GM23338 (cell line): ENCODE measurements around the gene COG7. TPM values are rescaled to one million over a fixed set of nuclear protein-coding genes. Genes with fewer than 3 reads are reported as not detected.

Experiments used
- ATAC-seq: fragments of 200-7000 bp; cut with Tn5 transposase; 3 replicates; pipeline ENCODE4 v1.9.1; 2020
- DNase-seq: peaks from one replicate; pipeline ENCODE4 v3.0.0-alpha.2; 2015; ENCODE audit warnings: low spot score
- H2AFZ ChIP-seq: fragments of 200-600 bp; sonication (generic); 2 replicates; pipeline ENCODE4 v1.8.0; 2016; ENCODE audit warnings: antibody characterized with exemption, mild to moderate bottlenecking, moderate library complexity
- H3F3A ChIP-seq: fragments of 200-600 bp; sonication (generic); replicated peaks from 2 replicates; pipeline ENCODE4 v1.8.0; 2017; ENCODE audit warnings: antibody characterized with exemption, mixed run types, low read depth
- H3K27ac ChIP-seq: fragments of 200-600 bp; sonication (generic); 2 replicates; pipeline ENCODE4 v1.6.1; 2016; ENCODE audit warnings: low read depth
- H3K27me3 ChIP-seq: fragments of 200-600 bp; sonication (generic); 2 replicates; pipeline ENCODE4 v1.8.0; 2016; ENCODE audit warnings: mild to moderate bottlenecking, mixed run types, moderate library complexity; ENCODE audit not compliant: insufficient read depth
- H3K36me3 ChIP-seq: fragments of 200-600 bp; sonication (generic); 2 replicates; pipeline ENCODE4 v1.8.0; 2016; ENCODE audit warnings: mild to moderate bottlenecking; ENCODE audit not compliant: insufficient read depth
- H3K4me1 ChIP-seq: fragments of 200-600 bp; sonication (generic); 2 replicates; pipeline ENCODE4 v1.8.0; 2016; ENCODE audit warnings: mild to moderate bottlenecking, moderate library complexity; ENCODE audit not compliant: insufficient read depth
- H3K4me2 ChIP-seq: fragments of 200-600 bp; sonication (generic); 2 replicates; pipeline ENCODE4 v1.7.1; 2017; ENCODE audit warnings: mixed run types
- H3K4me3 ChIP-seq: fragments of 200-600 bp; sonication (generic); 2 replicates; pipeline ENCODE4 v1.6.1; 2016; ENCODE audit warnings: mixed run types
- H3K79me2 ChIP-seq: fragments of 200-600 bp; sonication (generic); replicated peaks from 2 replicates; pipeline ENCODE4 v1.8.0; 2017; ENCODE audit warnings: mild to moderate bottlenecking; ENCODE audit not compliant: insufficient read depth
- H3K9me2 ChIP-seq: fragments of 200-600 bp; sonication (generic); 2 replicates; pipeline ENCODE4 v1.8.0; 2017; ENCODE audit not compliant: insufficient read depth
- H4K20me1 ChIP-seq: fragments of 200-600 bp; sonication (generic); replicated peaks from 2 replicates; pipeline ENCODE4 v1.8.0; 2017; ENCODE audit warnings: mild to moderate bottlenecking; ENCODE audit not compliant: insufficient read depth
- H3K27ac Mint-ChIP-seq: 2 replicates; pipeline ENCODE4 v1.8.0; 2020; ENCODE audit warnings: inconsistent platforms, mild to moderate bottlenecking, moderate library complexity, mixed read lengths
- H3K27me3 Mint-ChIP-seq: 3 replicates; pipeline ENCODE4 v1.8.0; 2022; ENCODE audit warnings: low read depth, mild to moderate bottlenecking, moderate library complexity, mixed read lengths, inconsistent platforms; ENCODE audit not compliant: insufficient read depth, poor library complexity
- H3K36me3 Mint-ChIP-seq: 3 replicates; pipeline ENCODE4 v1.8.0; 2021; ENCODE audit warnings: low read depth, mild to moderate bottlenecking, inconsistent platforms, moderate library complexity, mixed read lengths
- H3K4me1 Mint-ChIP-seq: 3 replicates; pipeline ENCODE4 v1.8.0; 2020; ENCODE audit warnings: mild to moderate bottlenecking, inconsistent platforms, mixed read lengths
- H3K4me3 Mint-ChIP-seq: 3 replicates; pipeline ENCODE4 v1.8.0; 2021; ENCODE audit warnings: moderate library complexity, mild to moderate bottlenecking, inconsistent platforms, mixed read lengths
- H3K9me3 Mint-ChIP-seq: 3 replicates; pipeline ENCODE4 v1.8.0; 2020; ENCODE audit warnings: moderate library complexity, mild to moderate bottlenecking, inconsistent platforms, mixed read lengths
- CTCF ChIP-seq, 2 experiments: fragments of 200-600 bp in 1 of 2; sonication (generic) in 1 of 2; conservative IDR thresholded peaks; 2 replicates each; pipeline versions ENCODE4 v1.5.1 to v1.6.1; 2016 to 2017; ENCODE audit warnings: antibody characterized with exemption in 2 of 2, low read depth in 2 of 2, mild to moderate bottlenecking in 2 of 2, moderate library complexity in 1 of 2
- EZH2 ChIP-seq: fragments of 200-600 bp; sonication (generic); IDR thresholded peaks from one replicate; pipeline ENCODE4 v1.8.0; 2017; ENCODE audit warnings: antibody characterized with exemption, mild to moderate bottlenecking, low read depth; ENCODE audit not compliant: unreplicated experiment
- NANOG ChIP-seq: IDR thresholded peaks from 2 replicates; pipeline ENCODE4 v1.6.1; 2016; ENCODE audit warnings: antibody characterized with exemption, borderline replicate concordance
- REST ChIP-seq: IDR thresholded peaks from one replicate; pipeline ENCODE4 v1.6.1; 2018; ENCODE audit warnings: antibody characterized with exemption; ENCODE audit not compliant: unreplicated experiment
- STAT1 ChIP-seq: IDR thresholded peaks from one replicate; pipeline ENCODE4 v1.6.1; 2016; ENCODE audit warnings: antibody characterized with exemption; ENCODE audit not compliant: unreplicated experiment
- ZNF114 ChIP-seq: fragments of 250-450 bp; sonication (Bioruptor Pico); IDR thresholded peaks from 2 replicates; pipeline ENCODE4 v1.5.0; 2020; ENCODE audit warnings: mild to moderate bottlenecking, moderate library complexity
- polyA plus RNA-seq: library from polyadenylated mRNA; unstranded; fragments of >200 nt; fragmentation: Nextera tagmentation; extraction: Ambion mirVana; gene quantifications from 2 replicates; pipeline ENCODE4 v1.2.1, GENCODE V29; 2016
- total RNA-seq: library from RNA; depleted of rRNA; stranded (reverse); fragments of >200 nt; shearing (Covaris generic); gene quantifications from 2 replicates; pipeline ENCODE4 v1.2.3, GENCODE V29; 2014

Gene COG7
- total and polyA plus RNA-seq, 2 experiments from 2014 or later: 9.2 to 20.0 TPM

DNA sequence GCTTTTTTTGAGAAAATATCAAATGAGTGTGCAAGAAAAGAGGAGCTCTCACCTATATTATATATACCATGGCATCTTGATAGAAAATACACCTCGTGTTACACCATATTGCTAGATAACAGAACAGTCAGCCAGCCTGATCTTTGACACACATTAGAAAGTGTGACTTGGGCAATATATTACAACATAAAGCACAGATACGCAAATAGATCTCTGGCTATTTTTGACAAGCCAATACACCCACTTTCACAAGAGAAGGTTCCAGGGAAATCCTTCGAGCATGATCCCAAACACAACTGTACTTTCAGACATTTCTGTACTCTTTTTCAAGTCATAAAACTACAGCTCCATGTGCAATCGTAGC lies 47.9 kb upstream of the COG7 start:
- H3K36me3 Mint-ChIP-seq: peaks cover 8% of the 10 kb centered on the region; the same call in 2 of the 3 replicates
- Histone ChIP-seq H3K4me3 (no peak overlapping the region), H3K36me3 (peaks cover 2% of the 10 kb centered on the region; the same call in 1 of the 2 replicates), H3K27ac (peak overlapping the region; percentile 50), H3K9me2 (no peaks in the 10 kb centered on the region), H3K79me2 (peaks cover 92% of the 10 kb centered on the region), H3K27me3 (no peaks in the 10 kb centered on the region), H3F3A (no peaks in the 10 kb centered on the region), H2AFZ (no peak overlapping the region), H3K4me1 (peaks cover 27% of the 10 kb centered on the region; the same call in 1 of the 2 replicates), H4K20me1 (peaks cover 86% of the 10 kb centered on the region), H3K4me2 (no peak overlapping the region)
- ATAC-seq: no peak
- TF ChIP-seq REST (no peak), NANOG (no peak), EZH2 (no peak), STAT1 (no peak)
- no peaks in the 10 kb centered on the region for H3K9me3 Mint-ChIP-seq
- H3K27me3 Mint-ChIP-seq: peaks cover 2% of the 10 kb centered on the region
- H3K27ac Mint-ChIP-seq: no peak overlapping the region
- H3K4me1 Mint-ChIP-seq: peaks cover 39% of the 10 kb centered on the region
- no peak overlapping the region for H3K4me3 Mint-ChIP-seq
- DNase-seq: no peak

DNA sequence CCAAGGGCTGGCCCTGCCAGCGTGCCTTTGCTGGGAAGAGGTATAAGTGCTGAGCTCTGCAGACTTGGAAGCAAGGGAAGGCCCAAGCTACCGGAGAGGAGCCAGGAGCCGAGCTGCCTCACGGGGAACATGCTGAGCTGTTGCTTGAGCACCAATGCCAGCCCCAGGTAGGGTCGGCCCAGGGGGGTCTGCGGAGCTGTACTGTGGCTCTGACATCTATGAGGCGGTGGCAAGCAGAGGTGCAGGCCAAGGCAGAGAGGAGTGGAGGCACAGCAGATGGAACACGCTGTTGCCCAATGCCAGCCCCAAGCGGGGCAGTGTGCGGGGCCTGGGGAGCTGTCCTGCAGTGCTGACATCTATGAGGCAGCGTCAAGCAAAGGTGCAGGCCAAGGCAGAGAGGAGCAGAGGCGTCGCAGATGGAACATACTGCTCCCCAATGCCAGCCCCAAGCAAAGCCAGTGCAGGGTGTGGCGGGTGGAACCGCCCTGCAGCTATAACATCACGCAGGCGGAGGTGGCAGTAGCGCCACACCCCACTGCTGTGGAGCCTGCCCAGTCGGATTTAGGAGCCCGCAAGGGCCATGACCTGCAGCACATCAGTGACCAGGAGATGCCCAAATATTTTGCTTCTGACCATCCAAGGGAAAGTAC lies 47.3 kb upstream of the COG7 start:
- ATAC-seq (peak; percentile 14), DNase-seq (no peak)
- Mint-ChIP-seq H3K27ac (no peak overlapping the region), H3K4me3 (no peak overlapping the region), H3K27me3 (peaks cover 2% of the 10 kb centered on the region), H3K4me1 (peaks cover 36% of the 10 kb centered on the region), H3K9me3 (no peaks in the 10 kb centered on the region), H3K36me3 (peaks cover 13% of the 10 kb centered on the region)
- Histone ChIP-seq H3K9me2 (no peaks in the 10 kb centered on the region), H2AFZ (no peak overlapping the region), H3F3A (no peaks in the 10 kb centered on the region), H3K27me3 (no peaks in the 10 kb centered on the region), H4K20me1 (peaks cover 86% of the 10 kb centered on the region), H3K4me3 (no peak overlapping the region), H3K79me2 (peaks cover 92% of the 10 kb centered on the region), H3K27ac (peak overlapping the region; percentile 50; the same call in 1 of the 2 replicates), H3K4me1 (peaks cover 27% of the 10 kb centered on the region; the same call in 1 of the 2 replicates), H3K4me2 (no peak overlapping the region), H3K36me3 (peaks cover 7% of the 10 kb centered on the region; the same call in 1 of the 2 replicates)
- TF ChIP-seq CTCF (conservative IDR thresholded peaks at IDR 0.05; ENCODE audit: low read depth in 2 of 2) (0 out of 4 replicates have a peak, but pooled peaks of 1 of the 2 experiments have one; percentile 5), ZNF114 (no peak), STAT1 (no peak), NANOG (no peak)
